Heart left ventricle (tissue), 13 donors: Measurements from ENCODE around the gene ALPL.

Experiments
- POLR2A ChIP-seq, 2 donors: fragments of 450-650 bp; IDR thresholded peaks; one replicate each; pipeline ENCODE4 v1.6.1; 2017; ENCODE audit warnings: antibody characterized with exemption in 2 of 2, mild to moderate bottlenecking in 2 of 2, moderate library complexity in 2 of 2
- TF ChIP-seq, protein P1 (sequence below), 12 donors: fragments of 200-600 bp; sonication (generic) in 4 of 12; IDR thresholded peaks; one replicate each; pipeline versions ENCODE4 v1.5.0 to v1.8.0; 2018 to 2022; ENCODE audit warnings: antibody characterized with exemption in 12 of 12, mild to moderate bottlenecking in 5 of 12
- donor health status: ischemic (EF 13 %, LVEDD 7.1; RV severe dilation, severe dysfunction).
- donor health status: DM: no; HTN: yes; CAD: no.
- donor health status: DM: no; HTN: no; CAD: no.
- donor health status: ischemic (EF 25% LVEDD 6.9; RV normal size, moderate dysfunction).
- donor health status: ischemic (EF 25% LVEDD 5.7; RV mildly dilated, moderate dysfunction).
- donor health status: ischemic (EF 35%, LVEDD 5.7; RV mildly dilated, moderate dysfunction).
- donor health status: nonischemic (EF 11% LVEDD 7.7; RV severe dilation, severe dysfunction).
- donor health status: DM: yes; HTN: yes; CAD: no.
- donor health status: PGD.
- donor health status: ischemic (EF 29% LVEDD 5.4; RV normal size, mild dysfunction).
- donor health status: nonischemic (EF 23%, LVEDD 6.1; RV moderate dilation, normal function).

DNA sequence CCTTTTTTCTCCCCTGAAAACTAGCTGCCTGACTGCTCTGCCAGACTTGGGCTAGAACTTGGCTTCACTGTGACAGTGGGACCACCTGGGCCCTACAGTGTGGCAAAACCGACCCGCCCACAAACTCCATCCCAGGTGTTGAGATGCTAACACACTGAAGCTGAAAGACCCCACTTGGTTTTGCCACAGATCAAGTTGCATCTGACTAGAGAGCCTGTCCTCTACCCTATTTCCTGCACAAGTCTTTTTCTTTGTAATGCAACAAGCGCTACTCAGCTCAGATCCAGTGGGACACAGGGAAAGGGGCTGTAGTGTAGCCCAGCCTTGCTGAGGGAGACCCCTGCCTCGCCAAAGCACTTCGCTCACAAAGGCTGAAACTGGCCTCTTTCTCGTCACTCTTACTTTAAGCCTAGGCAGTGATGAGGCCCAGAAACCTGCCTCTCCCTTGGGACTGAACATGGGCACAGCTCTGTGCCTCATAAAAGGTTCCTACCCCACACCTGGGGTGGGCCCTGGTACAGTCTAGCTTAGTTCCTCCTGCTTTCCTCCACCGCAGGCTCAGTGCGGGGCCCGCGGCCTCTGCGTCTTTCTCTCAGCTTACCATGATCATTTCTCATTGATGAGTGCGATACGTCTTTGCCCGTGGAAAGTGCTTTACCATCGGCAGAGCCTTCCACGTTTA, 9.7 kb downstream of the ALPL start:
- TF ChIP-seq, protein P1, sequence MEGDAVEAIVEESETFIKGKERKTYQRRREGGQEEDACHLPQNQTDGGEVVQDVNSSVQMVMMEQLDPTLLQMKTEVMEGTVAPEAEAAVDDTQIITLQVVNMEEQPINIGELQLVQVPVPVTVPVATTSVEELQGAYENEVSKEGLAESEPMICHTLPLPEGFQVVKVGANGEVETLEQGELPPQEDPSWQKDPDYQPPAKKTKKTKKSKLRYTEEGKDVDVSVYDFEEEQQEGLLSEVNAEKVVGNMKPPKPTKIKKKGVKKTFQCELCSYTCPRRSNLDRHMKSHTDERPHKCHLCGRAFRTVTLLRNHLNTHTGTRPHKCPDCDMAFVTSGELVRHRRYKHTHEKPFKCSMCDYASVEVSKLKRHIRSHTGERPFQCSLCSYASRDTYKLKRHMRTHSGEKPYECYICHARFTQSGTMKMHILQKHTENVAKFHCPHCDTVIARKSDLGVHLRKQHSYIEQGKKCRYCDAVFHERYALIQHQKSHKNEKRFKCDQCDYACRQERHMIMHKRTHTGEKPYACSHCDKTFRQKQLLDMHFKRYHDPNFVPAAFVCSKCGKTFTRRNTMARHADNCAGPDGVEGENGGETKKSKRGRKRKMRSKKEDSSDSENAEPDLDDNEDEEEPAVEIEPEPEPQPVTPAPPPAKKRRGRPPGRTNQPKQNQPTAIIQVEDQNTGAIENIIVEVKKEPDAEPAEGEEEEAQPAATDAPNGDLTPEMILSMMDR (IDR thresholded peaks at IDR 0.05), result no peak
- no peak for TF ChIP-seq POLR2A (IDR thresholded peaks at IDR 0.05)
